HepG2 (cell line): ENCODE measurements around the gene SH2D3C. TPM values are rescaled to one million over a fixed set of nuclear protein-coding genes. Genes with fewer than 3 reads are reported as not detected.

ENCODE experiments used
- ATAC-seq: fragments of 200-7000 bp; cut with Tn5 transposase; 3 replicates; pipeline ENCODE4 v1.9.1; 2020; ENCODE audit warnings: mild to moderate bottlenecking, moderate library complexity
- BruUV-seq: library from RNA; stranded (reverse); fragments of 400-500 nt; replicated peaks from 2 replicates; lab custom pipeline; 2021; lab: Mats Ljungman, UMichigan
- CTCF ChIA-PET: fragments of 300-600 bp; formaldehyde crosslinking; extraction: SDS; loops from one replicate; lab custom pipeline; 2021; ENCODE audit warnings: low total read pairs, inconsistent platforms, low intra/inter-chr PET ratio; lab: Yijun Ruan, JAX
- POLR2A ChIA-PET: fragments of 350-600 bp; sonication (Branson Sonifier 250); formaldehyde crosslinking; loops from one replicate; lab custom pipeline; 2020; ENCODE audit warnings: antibody characterized with exemption, inconsistent platforms; lab: Yijun Ruan, JAX
- DNase-seq: peaks from one replicate; pipeline ENCODE4 v3.0.0-alpha.2; 2015; ENCODE audit warnings: low spot score
- FAIRE-seq: peaks from 3 replicates; lab custom pipeline; 2011; peaks lifted over from hg19 to GRCh38; lab: Jason Lieb, UNC
- H2AFZ ChIP-seq: one replicate; pipeline ENCODE4 v1.6.1; 2011; ENCODE audit warnings: low read length, inconsistent platforms
- H3K27ac ChIP-seq: fragments of 300-600 bp; 3 replicates; pipeline ENCODE4 v1.8.0; 2011; ENCODE audit warnings: mixed run types, mild to moderate bottlenecking, mixed read lengths, low read length, inconsistent platforms; ENCODE audit not compliant: insufficient read depth; ENCODE audit errors: extremely low read length
- H3K27me3 ChIP-seq, 2 experiments: fragments of 200-600 bp in 1 of 2; 2 replicates in 1 of 2; 3 replicates in 1 of 2; pipeline versions ENCODE4 v1.6.0 to v1.8.0; 2011; ENCODE audit warnings: low read length in 2 of 2, mild to moderate bottlenecking in 2 of 2, moderate library complexity in 2 of 2, inconsistent platforms in 1 of 2; ENCODE audit not compliant: insufficient read depth in 2 of 2, control insufficient read depth in 1 of 2
- H3K36me3 ChIP-seq, 2 experiments: fragments of 200-600 bp in 1 of 2; replicated peaks in 1 of 2; 2 replicates in 1 of 2; 3 replicates in 1 of 2; pipeline versions ENCODE4 v1.5.1 to v1.8.0; 2011; ENCODE audit warnings: low read length in 2 of 2, inconsistent platforms in 1 of 2; ENCODE audit not compliant: insufficient read depth in 2 of 2, control insufficient read depth in 1 of 2
- H3K4me1 ChIP-seq: 2 replicates; pipeline ENCODE4 v1.5.1; 2012; ENCODE audit warnings: low read length, inconsistent platforms; ENCODE audit not compliant: insufficient read depth
- H3K4me2 ChIP-seq: 2 replicates; pipeline ENCODE4 v1.6.0; 2011; ENCODE audit warnings: low read depth, low read length, inconsistent platforms
- H3K4me3 ChIP-seq, 3 experiments: fragments of 200-600 bp in 1 of 3; sonication (generic), shearing (Covaris generic) in 1 of 3; replicated peaks in 1 of 3; 2 replicates each; pipeline ENCODE4 v1.5.1; 2011 to 2016; ENCODE audit warnings: low read length in 3 of 3, inconsistent platforms in 2 of 3, low read depth in 2 of 3, mild to moderate bottlenecking in 2 of 3, control low read depth in 1 of 3, mixed read lengths in 1 of 3; ENCODE audit not compliant: insufficient read depth in 1 of 3
- H3K79me2 ChIP-seq: one replicate; pipeline ENCODE4 v1.6.1; 2011; ENCODE audit warnings: low read length, inconsistent platforms; ENCODE audit not compliant: insufficient read depth
- H3K9ac ChIP-seq: 2 replicates; pipeline ENCODE4 v1.6.0; 2011; ENCODE audit warnings: mild to moderate bottlenecking, low read depth, low read length, inconsistent platforms; ENCODE audit not compliant: insufficient read depth
- H3K9me3 ChIP-seq: 2 replicates; pipeline ENCODE4 v1.5.1; 2012; ENCODE audit warnings: mild to moderate bottlenecking, low read length
- H4K20me1 ChIP-seq: 2 replicates; pipeline ENCODE4 v1.6.0; 2011; ENCODE audit warnings: inconsistent platforms, mild to moderate bottlenecking, low read length, moderate library complexity; ENCODE audit not compliant: insufficient read depth
- ASH2L ChIP-seq: fragments of 300-600, 200-600 bp; sonication (generic); IDR thresholded peaks from 2 replicates; pipeline ENCODE4 v1.7.0; 2017; ENCODE audit warnings: low read depth, mild to moderate bottlenecking, moderate library complexity, mixed read lengths, low read length; ENCODE audit not compliant: insufficient read length
- BATF2 ChIP-seq: sonication (generic); formaldehyde crosslinking; IDR thresholded peaks from 2 replicates; pipeline ENCODE4 v1.8.0; 2022; ENCODE audit warnings: mild to moderate bottlenecking, missing genetic modification reagents, moderate library complexity
- IKZF1 ChIP-seq: fragments of 450-650 bp; IDR thresholded peaks from 2 replicates; pipeline ENCODE4 v1.7.1; 2016
- IRF9 ChIP-seq: sonication (generic); formaldehyde crosslinking; IDR thresholded peaks from 2 replicates; pipeline ENCODE4 v1.8.0; 2022; ENCODE audit warnings: missing genetic modification reagents, mild to moderate bottlenecking, borderline replicate concordance
- NRL ChIP-seq: sonication (generic); formaldehyde crosslinking; IDR thresholded peaks from 2 replicates; pipeline ENCODE4 v1.5.0; 2020; ENCODE audit warnings: missing genetic modification reagents, mild to moderate bottlenecking, moderate library complexity, borderline replicate concordance
- PRMT3 ChIP-seq: sonication (generic); formaldehyde crosslinking; IDR thresholded peaks from 2 replicates; pipeline ENCODE4 v1.8.1; 2022; ENCODE audit warnings: low read depth, mild to moderate bottlenecking, moderate library complexity, missing genetic modification reagents, borderline replicate concordance
- SIN3A ChIP-seq: IDR thresholded peaks from 2 replicates; pipeline ENCODE4 v1.6.1; 2011; ENCODE audit warnings: low read depth, mild to moderate bottlenecking, control low read depth, low read length, borderline replicate concordance
- SMC3 ChIP-seq: IDR thresholded peaks from 2 replicates; pipeline ENCODE4 v1.6.1; 2011; ENCODE audit warnings: low read length, improper control_type of control experiment
- ZBTB14 ChIP-seq: sonication (generic); formaldehyde crosslinking; IDR thresholded peaks from 2 replicates; pipeline ENCODE4 v1.4.0; 2020; ENCODE audit warnings: missing genetic modification reagents
- ZFP36 ChIP-seq: fragments of 150-350 bp; IDR thresholded peaks from 2 replicates; pipeline ENCODE4 v1.6.1; 2018; ENCODE audit warnings: borderline replicate concordance, low read length, low read depth; ENCODE audit not compliant: partially characterized antibody
- ZKSCAN1 ChIP-seq: fragments of 150-350 bp; IDR thresholded peaks from 2 replicates; pipeline ENCODE4 v1.6.1; 2014; ENCODE audit warnings: low read length
- ZNF18 ChIP-seq: sonication (generic); formaldehyde crosslinking; IDR thresholded peaks from 2 replicates; pipeline ENCODE4 v1.8.0; 2022; ENCODE audit warnings: mild to moderate bottlenecking, missing genetic modification reagents; ENCODE audit not compliant: insufficient replicate concordance
- ZNF274 ChIP-seq: sonication (generic); formaldehyde crosslinking; IDR thresholded peaks from 2 replicates; pipeline ENCODE4 v1.5.1; 2020; ENCODE audit warnings: mild to moderate bottlenecking, missing genetic modification reagents
- ZNF501 ChIP-seq: sonication (generic); formaldehyde crosslinking; IDR thresholded peaks from 2 replicates; pipeline ENCODE4 v1.5.1; 2020; ENCODE audit warnings: mild to moderate bottlenecking, moderate library complexity, missing genetic modification reagents
- ZNF614 ChIP-seq: IDR thresholded peaks from 2 replicates; pipeline ENCODE4 v1.6.1; 2018; ENCODE audit warnings: missing biosample characterization, missing genetic modification reagents, inconsistent platforms, borderline replicate concordance
- ZNF746 ChIP-seq: sonication (generic); formaldehyde crosslinking; IDR thresholded peaks from 2 replicates; pipeline ENCODE4 v1.8.0; 2022; ENCODE audit warnings: mild to moderate bottlenecking, missing genetic modification reagents
- ZNF772 ChIP-seq: sonication (generic); formaldehyde crosslinking; IDR thresholded peaks from 2 replicates; pipeline ENCODE4 v1.5.0; 2020; ENCODE audit warnings: mild to moderate bottlenecking, missing genetic modification reagents
- ZSCAN12 ChIP-seq: sonication (generic); formaldehyde crosslinking; IDR thresholded peaks from 2 replicates; pipeline ENCODE4 v1.9.0; 2021; ENCODE audit warnings: mild to moderate bottlenecking, missing genetic modification reagents
- WGBS: methylation state at CpG from one replicate; pipeline ENCODE4 v1.1.6; 2017; ENCODE audit warnings: low lambda C conversion rate; 5-methylcytosine and 5-hydroxymethylcytosine counted together
- in situ Hi-C: cut with HindIII; loops from 2 replicates; pipeline ENCODE4 v1.10.0; 2017; ENCODE audit warnings: low pct_unique_long_range_greater_than_20kb; ENCODE audit not compliant: extremely low pct_ligation_motif_present
- intact Hi-C: fragments of 100-400 bp; cut with micrococcal nuclease; formaldehyde crosslinking; loops from one replicate; pipeline ENCODE4 v1.10.0; 2022; ENCODE audit not compliant: unreplicated experiment
- polyA plus RNA-seq, 8 experiments: library from polyadenylated mRNA; depleted of rRNA in 3 of 8; stranded (reverse) in 7 of 8; unstranded in 1 of 8; fragments of >200 nt; fragmentation: Illumina TruSeq in 4 of 8; extraction: Trizol in 4 of 8; gene quantifications; 2 replicates each; pipeline versions ENCODE4 v1.2.1 to v1.2.3, GENCODE V29; 2011 to 2016; ENCODE audit warnings: low read depth in 4 of 8, missing spikeins in 1 of 8, mixed read lengths in 1 of 8; ENCODE audit not compliant: insufficient read depth in 1 of 8
- total RNA-seq, 5 experiments: library from RNA; depleted of rRNA; stranded (reverse); fragments of >200 nt; fragmentation: Illumina TruSeq; extraction: Trizol; gene quantifications; 2 replicates each; pipeline ENCODE4 v1.2.3, GENCODE V29; 2016; ENCODE audit warnings: low read depth in 1 of 5

SH2D3C gene
- total and polyA plus RNA-seq, 2 of the 13 experiments (the other 11 are each of a cell fraction or from before 2014, with no cell fraction given), result not detected

- 0 out of 2 replicates have a peak, but pooled peaks have one; percentile 36 for TF ChIP-seq ZNF614 (CRISPR knock-in tag)
- TF ChIP-seq ZNF772 (CRISPR knock-in tag), result peak; percentile 57; the same call in 1 of the 2 replicates
- no peak; the same call in 1 of the 2 replicates for TF ChIP-seq SMC3
Measured at GRCh38 chr9:127825319-127826051, 47.0 kb upstream of the SH2D3C start (continued).

- FAIRE-seq (no peak), ATAC-seq (no peak), DNase-seq (no peak)
- no peaks in the 10 kb centered on the region for H3K36me3 ChIP-seq
- intact Hi-C loops (no loop called here), in situ Hi-C loops (no loop called here)
- no peaks in the 10 kb centered on the region for H3K27me3 ChIP-seq
- no peak overlapping the region for H3K9ac ChIP-seq
- POLR2A ChIA-PET, result no interaction called here
- CTCF ChIA-PET, result no interaction called here
- no peak overlapping the region for H3K4me2 ChIP-seq
- peaks cover 15% of the 10 kb centered on the region for H3K4me1 ChIP-seq
- H2AFZ ChIP-seq, result no peak overlapping the region
- H3K4me3 ChIP-seq, result no peak overlapping the region
- no peaks in the 10 kb centered on the region for H4K20me1 ChIP-seq
- H3K9me3 ChIP-seq, result no peaks in the 10 kb centered on the region
- H3K27ac ChIP-seq, result no peak overlapping the region
- 90% methylated on average over 4 of the region's 4 CpGs for WGBS
- no peaks in the 10 kb centered on the region for H3K79me2 ChIP-seq
- no peak for TF ChIP-seq PRMT3
- TF ChIP-seq ZKSCAN1, result no peak
- no peak for TF ChIP-seq BATF2
- TF ChIP-seq ZBTB14 (CRISPR knock-in tag), result no peak
- TF ChIP-seq ZNF18 (CRISPR knock-in tag), result no peak
- TF ChIP-seq ZSCAN12 (CRISPR knock-in tag), result no peak
- no peak for TF ChIP-seq ZNF274 (CRISPR knock-in tag)
- TF ChIP-seq IRF9 (CRISPR knock-in tag), result no peak
- TF ChIP-seq SIN3A, result no peak
- no peak for TF ChIP-seq ASH2L
- no peak for TF ChIP-seq ZNF501 (CRISPR knock-in tag)
- no peak for TF ChIP-seq NRL
- TF ChIP-seq IKZF1, result no peak
- TF ChIP-seq ZFP36, result no peak
- TF ChIP-seq ZNF746, result no peak
- no TSS peak for BruUV-seq
Measured at GRCh38 chr9:127822108-127822507, 43.6 kb upstream of the SH2D3C start.
